ENCODE data around the gene CYTH4. TPM values are rescaled to one million over a fixed set of nuclear protein-coding genes. Genes with fewer than 3 reads are reported as not detected.
"Not testable (repeated sequence)": the region's sequence is repeated elsewhere in the genome, so short reads cannot be mapped to it uniquely, and the experiment has no call there.

The CYTH4 gene
- total RNA-seq, result 10 to 100 TPM in 1 of 4 donors, 1 to 10 TPM in 3; 3.8 to 12.2 (median 5.9) TPM

DNA sequence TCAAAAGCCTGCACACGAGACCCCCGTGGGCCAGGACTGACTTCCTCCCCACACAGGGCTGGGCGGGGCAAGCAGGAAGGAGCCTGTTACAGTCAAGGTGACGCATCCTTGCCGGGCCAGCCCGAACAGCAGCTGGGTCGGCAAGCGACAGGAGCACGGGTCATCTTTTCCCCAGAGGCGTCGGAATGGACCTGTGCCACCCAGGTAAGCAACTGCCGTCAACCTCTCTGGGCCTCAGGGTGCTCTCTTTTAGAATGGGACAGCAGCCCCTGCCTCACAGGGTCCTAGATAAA lies at the start of gene CYTH4:
TSS of gene CYTH4 (plus strand) at position 124 of the 293 bp plus-strand sequence. CDS start at position 186, 62 bp downstream.
- H3K36me3 ChIP-seq, result no peaks in the 10 kb centered on the region
- peak within 1 kb of the TSS in 1 of 2 donors; percentile 11 for H3K4me3 ChIP-seq
- no peak within 1 kb of the TSS for H3K27ac ChIP-seq
- no peaks in the 10 kb centered on the region for H3K27me3 ChIP-seq
- no peak for DNase-seq
- no peaks in the 10 kb centered on the region for H3K9me3 ChIP-seq
- intact Hi-C loops (cut with DNase I; ENCODE audit: low total_unique reads), result no loop called here
- TF ChIP-seq POLR2A (IDR thresholded peaks at IDR 0.05), result no peak
- TF ChIP-seq, protein P1, sequence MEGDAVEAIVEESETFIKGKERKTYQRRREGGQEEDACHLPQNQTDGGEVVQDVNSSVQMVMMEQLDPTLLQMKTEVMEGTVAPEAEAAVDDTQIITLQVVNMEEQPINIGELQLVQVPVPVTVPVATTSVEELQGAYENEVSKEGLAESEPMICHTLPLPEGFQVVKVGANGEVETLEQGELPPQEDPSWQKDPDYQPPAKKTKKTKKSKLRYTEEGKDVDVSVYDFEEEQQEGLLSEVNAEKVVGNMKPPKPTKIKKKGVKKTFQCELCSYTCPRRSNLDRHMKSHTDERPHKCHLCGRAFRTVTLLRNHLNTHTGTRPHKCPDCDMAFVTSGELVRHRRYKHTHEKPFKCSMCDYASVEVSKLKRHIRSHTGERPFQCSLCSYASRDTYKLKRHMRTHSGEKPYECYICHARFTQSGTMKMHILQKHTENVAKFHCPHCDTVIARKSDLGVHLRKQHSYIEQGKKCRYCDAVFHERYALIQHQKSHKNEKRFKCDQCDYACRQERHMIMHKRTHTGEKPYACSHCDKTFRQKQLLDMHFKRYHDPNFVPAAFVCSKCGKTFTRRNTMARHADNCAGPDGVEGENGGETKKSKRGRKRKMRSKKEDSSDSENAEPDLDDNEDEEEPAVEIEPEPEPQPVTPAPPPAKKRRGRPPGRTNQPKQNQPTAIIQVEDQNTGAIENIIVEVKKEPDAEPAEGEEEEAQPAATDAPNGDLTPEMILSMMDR (IDR thresholded peaks at IDR 0.05), result no peak
- peaks cover 0 to 7% of the 10 kb centered on the region in 2 donors for H3K4me1 ChIP-seq

GRCh38 chr22:37233371-37233750 lies 48.9 kb upstream of the CYTH4 start:
- intact Hi-C loops (cut with DNase I; ENCODE audit: low total_unique reads); H3K9me3 ChIP-seq; H3K4me1 ChIP-seq; H3K27ac ChIP-seq; DNase-seq; H3K4me3 ChIP-seq; H3K27me3 ChIP-seq; H3K36me3 ChIP-seq: not testable (repeated sequence)

- Histone ChIP-seq H3K27ac (no peak overlapping the region), H3K4me1 (no peaks in the 10 kb centered on the region), H3K27me3 (no peaks in the 10 kb centered on the region), H3K9me3 (no peaks in the 10 kb centered on the region), H3K36me3 (no peaks in the 10 kb centered on the region), H3K4me3 (no peak overlapping the region)
- no peak for DNase-seq
- TF ChIP-seq, protein P1 (IDR thresholded peaks at IDR 0.05), result no peak
- no peak for TF ChIP-seq POLR2A (IDR thresholded peaks at IDR 0.05)
- intact Hi-C loops (cut with DNase I; ENCODE audit: low total_unique reads), result no loop called here
Measured at GRCh38 chr22:37233751-37234631, 48.3 kb upstream of the CYTH4 start.

- Histone ChIP-seq H3K4me1 (no peaks in the 10 kb centered on the region), H3K27me3 (no peaks in the 10 kb centered on the region), H3K4me3 (no peak overlapping the region), H3K27ac (no peak overlapping the region), H3K36me3 (no peaks in the 10 kb centered on the region), H3K9me3 (no peaks in the 10 kb centered on the region)
- intact Hi-C loops (cut with DNase I; ENCODE audit: low total_unique reads), result no loop called here
- no peak for TF ChIP-seq POLR2A (IDR thresholded peaks at IDR 0.05)
- TF ChIP-seq, protein P1 (IDR thresholded peaks at IDR 0.05), result no peak
- no peak for DNase-seq
Measured at GRCh38 chr22:37234736-37235711, 47.3 kb upstream of the CYTH4 start.

GRCh38 chr22:37235897-37236607 lies 46.3 kb upstream of the CYTH4 start:
- Histone ChIP-seq H3K36me3 (no peaks in the 10 kb centered on the region), H3K4me1 (no peaks in the 10 kb centered on the region), H3K4me3 (no peak overlapping the region), H3K9me3 (no peaks in the 10 kb centered on the region), H3K27me3 (no peaks in the 10 kb centered on the region), H3K27ac (no peak overlapping the region)
- TF ChIP-seq, protein P1 (IDR thresholded peaks at IDR 0.05), result no peak
- TF ChIP-seq POLR2A (IDR thresholded peaks at IDR 0.05), result no peak
- DNase-seq, result no peak
- intact Hi-C loops (cut with DNase I; ENCODE audit: low total_unique reads), result no loop called here

All from uterus (tissue), 4 donors.